GM19328 (cell line): ENCODE data around the gene THRB.

Experiments
- ATAC-seq: cut with Tn5 transposase; IDR thresholded peaks from one replicate; pipeline ENCODE4 v1.9.1; 2021; ENCODE audit warnings: mild to moderate bottlenecking, moderate library complexity; ENCODE audit not compliant: unreplicated experiment

THRB gene

GRCh38 chr3:24492971-24493551 lies 1.6 kb downstream of the THRB start:
- ATAC-seq, result no peak

- ATAC-seq, result no peak
Measured at GRCh38 chr3:24490151-24490550, 4.5 kb downstream of the THRB start.

- ATAC-seq, result no peak
Measured at GRCh38 chr3:24487325-24488262, 7.1 kb downstream of the THRB start.

GRCh38 chr3:24485511-24485910 lies 9.1 kb downstream of the THRB start:
- ATAC-seq, result no peak

- no peak for ATAC-seq
Measured at GRCh38 chr3:24483873-24484272, 10.8 kb downstream of the THRB start.

- ATAC-seq, result no peak
Measured at GRCh38 chr3:24482096-24482705, 12.4 kb downstream of the THRB start.

- no peak for ATAC-seq
Measured at GRCh38 chr3:24481193-24481592, 13.5 kb downstream of the THRB start.

- no peak for ATAC-seq
Measured at GRCh38 chr3:24480497-24480896, 14.2 kb downstream of the THRB start.

GRCh38 chr3:24479816-24480215 lies 14.8 kb downstream of the THRB start:
- ATAC-seq, result no peak

GRCh38 chr3:24476871-24477656 lies 17.6 kb downstream of the THRB start:
- no peak for ATAC-seq

- no peak for ATAC-seq
Measured at GRCh38 chr3:24475925-24476324, 18.7 kb downstream of the THRB start.

- ATAC-seq, result no peak
Measured at GRCh38 chr3:24474862-24475261, 19.8 kb downstream of the THRB start.

- ATAC-seq, result no peak
Measured at GRCh38 chr3:24472358-24472757, 22.3 kb downstream of the THRB start.

- ATAC-seq, result no peak
Measured at GRCh38 chr3:24471486-24471885, 23.2 kb downstream of the THRB start.

- ATAC-seq, result no peak
Measured at GRCh38 chr3:24470277-24470676, 24.4 kb downstream of the THRB start.

GRCh38 chr3:24464389-24464788 lies 30.3 kb downstream of the THRB start:
- ATAC-seq, result no peak

GRCh38 chr3:24462737-24463136 lies 31.9 kb downstream of the THRB start:
- ATAC-seq, result no peak

- no peak for ATAC-seq
Measured at GRCh38 chr3:24460974-24461373, 33.7 kb downstream of the THRB start.

- no peak for ATAC-seq
Measured at GRCh38 chr3:24457719-24458118, 36.9 kb downstream of the THRB start.

GRCh38 chr3:24454856-24455255 lies 39.8 kb downstream of the THRB start:
- no peak for ATAC-seq

GRCh38 chr3:24454393-24454792 lies 40.3 kb downstream of the THRB start:
- ATAC-seq, result no peak
